TTC549 (cell line): Measurements from ENCODE around the gene RGL3.
"Not testable (repeated sequence)": the region's sequence is repeated elsewhere in the genome, so short reads cannot be mapped to it uniquely, and the experiment has no call there.

Source experiments
- FAIRE-seq: peaks from 2 replicates; lab custom pipeline; 2012; peaks lifted over from hg19 to GRCh38; lab: Jason Lieb, UNC

Gene RGL3

GRCh38 chr19:11382898-11383705 is 36.0 kb downstream of the RGL3 start:
- FAIRE-seq = no peak

- peak; percentile 53 for FAIRE-seq
These were observed 38.2 kb downstream of the RGL3 start for GRCh38 chr19:11380653-11381537.

GRCh38 chr19:11379857-11380350 is 39.2 kb downstream of the RGL3 start:
- FAIRE-seq = no peak

DNA sequence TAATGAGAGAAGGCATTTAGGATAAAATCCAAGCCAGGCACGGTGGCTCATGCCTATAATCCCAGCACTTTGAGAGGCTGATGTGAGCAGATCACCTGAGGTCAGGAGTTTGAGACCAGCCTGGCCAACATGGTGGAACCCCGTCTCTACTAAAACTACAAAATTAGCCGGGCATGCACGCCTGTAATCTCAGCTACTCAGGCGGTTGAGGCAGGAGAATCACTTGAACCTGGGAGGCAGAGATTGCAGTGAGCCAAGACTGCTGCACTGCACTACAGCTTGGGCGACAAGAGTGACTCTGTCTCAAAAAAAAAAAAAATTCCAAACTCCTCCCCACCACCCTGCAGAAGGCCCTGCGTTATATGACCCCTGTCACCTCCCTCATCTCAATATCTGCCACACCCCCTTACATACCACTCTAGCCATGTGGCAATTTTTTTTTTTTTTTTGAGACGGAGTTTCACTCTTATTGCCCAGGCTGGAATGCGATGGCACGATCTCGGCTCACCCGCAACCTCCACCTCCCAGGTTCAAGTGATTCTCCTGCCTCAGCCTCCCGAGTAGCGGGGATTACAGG is 39.8 kb downstream of the RGL3 start:
- FAIRE-seq = not testable (repeated sequence)

DNA sequence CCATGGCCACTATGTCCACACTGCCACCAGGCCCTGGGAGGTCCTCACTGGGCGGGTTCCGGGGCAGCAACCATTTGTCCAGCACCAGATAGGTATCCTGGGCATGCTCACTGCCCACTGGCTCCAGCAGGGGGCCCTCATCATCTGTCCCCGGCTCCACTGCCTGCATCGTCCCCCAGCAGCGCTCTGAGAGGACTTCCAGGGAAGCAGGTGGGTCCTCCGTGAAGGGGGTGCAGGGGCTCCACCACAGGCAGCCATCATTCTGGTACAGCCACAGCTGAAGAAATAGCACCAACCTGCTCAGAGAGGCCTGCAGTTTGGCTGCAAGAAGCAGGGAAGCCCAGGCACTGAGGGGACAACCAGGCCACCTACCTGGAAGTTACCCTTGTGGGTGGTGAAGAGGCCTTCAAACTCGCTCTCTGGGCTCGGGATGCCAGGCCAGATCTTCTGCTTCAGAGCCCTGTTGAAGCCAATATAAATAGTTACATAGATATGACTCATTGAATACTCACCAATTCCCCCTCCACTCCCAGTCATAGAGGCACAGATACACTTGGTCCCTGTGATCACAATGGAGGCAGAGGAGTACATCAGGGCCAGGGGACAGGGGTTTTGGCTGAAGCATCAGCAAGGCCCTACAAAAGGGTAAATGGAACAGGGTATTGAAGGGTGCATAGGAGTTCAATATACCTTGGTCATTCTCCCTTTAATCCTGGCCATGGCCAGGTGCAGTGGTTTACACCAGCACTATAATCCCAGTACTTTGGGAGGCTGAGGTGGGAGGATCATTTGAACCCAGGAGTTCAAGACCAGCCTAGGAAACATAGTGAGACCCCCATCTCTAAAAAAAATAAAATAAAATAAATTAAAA is 40.6 kb downstream of the RGL3 start:
- FAIRE-seq = no peak

DNA sequence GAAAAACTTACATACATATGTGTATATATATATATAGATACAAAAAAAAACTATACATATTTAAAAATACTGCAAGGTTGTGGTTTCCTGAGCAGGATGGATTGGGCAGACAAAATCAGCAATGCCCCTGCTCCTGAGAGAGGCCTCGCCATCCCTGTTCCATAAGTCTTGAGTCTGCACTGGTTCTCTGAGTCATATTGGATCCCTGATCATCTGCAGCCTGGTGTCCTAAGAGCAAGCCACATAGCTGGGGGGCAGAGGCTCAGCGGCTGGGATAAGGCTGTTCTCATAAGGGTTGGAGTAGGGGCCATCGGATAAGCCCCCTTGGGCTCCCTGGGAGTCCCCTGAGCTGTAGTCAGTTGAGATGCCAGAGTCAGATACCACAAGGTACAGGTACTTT is 41.4 kb downstream of the RGL3 start:
- FAIRE-seq = no peak

GRCh38 chr19:11377237-11377636 is 41.9 kb downstream of the RGL3 start:
- FAIRE-seq = no peak

- no peak for FAIRE-seq
These were observed 43.8 kb downstream of the RGL3 start for GRCh38 chr19:11375143-11375948.

- peak; percentile 96 for FAIRE-seq
These were observed 44.5 kb downstream of the RGL3 start, which contains the start of gene SWSAP1 for GRCh38 chr19:11374433-11375142. TSS of gene SWSAP1 (plus strand) at chr19:11374666. CDS start at chr19:11374681, 15 bp downstream.

DNA sequence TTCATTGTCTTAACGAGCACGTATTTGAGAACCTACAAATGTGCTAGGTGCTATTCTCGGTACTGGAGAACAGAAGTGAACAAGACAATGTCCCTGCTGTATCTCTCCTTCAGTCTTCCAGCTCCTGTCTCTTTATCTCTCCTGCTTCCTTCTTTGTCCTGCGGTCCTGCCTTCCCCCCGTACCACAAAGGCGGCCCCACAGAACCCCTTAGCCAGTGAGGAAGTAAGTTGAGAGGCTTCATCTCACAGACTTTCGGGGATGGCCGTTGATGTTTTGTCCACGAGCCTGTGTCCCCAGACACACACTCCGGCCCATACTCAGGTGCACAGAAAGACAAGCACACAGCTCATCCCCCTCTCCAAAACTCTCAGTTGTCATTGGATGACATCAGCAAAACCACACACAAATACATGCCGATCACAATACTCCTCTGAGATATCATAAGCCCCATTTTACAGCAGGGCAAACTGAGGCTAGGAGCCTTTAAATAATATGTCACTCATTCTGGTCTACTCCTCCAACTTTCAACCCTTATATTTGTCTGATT is 45.2 kb downstream of the RGL3 start:
- no peak for FAIRE-seq

DNA sequence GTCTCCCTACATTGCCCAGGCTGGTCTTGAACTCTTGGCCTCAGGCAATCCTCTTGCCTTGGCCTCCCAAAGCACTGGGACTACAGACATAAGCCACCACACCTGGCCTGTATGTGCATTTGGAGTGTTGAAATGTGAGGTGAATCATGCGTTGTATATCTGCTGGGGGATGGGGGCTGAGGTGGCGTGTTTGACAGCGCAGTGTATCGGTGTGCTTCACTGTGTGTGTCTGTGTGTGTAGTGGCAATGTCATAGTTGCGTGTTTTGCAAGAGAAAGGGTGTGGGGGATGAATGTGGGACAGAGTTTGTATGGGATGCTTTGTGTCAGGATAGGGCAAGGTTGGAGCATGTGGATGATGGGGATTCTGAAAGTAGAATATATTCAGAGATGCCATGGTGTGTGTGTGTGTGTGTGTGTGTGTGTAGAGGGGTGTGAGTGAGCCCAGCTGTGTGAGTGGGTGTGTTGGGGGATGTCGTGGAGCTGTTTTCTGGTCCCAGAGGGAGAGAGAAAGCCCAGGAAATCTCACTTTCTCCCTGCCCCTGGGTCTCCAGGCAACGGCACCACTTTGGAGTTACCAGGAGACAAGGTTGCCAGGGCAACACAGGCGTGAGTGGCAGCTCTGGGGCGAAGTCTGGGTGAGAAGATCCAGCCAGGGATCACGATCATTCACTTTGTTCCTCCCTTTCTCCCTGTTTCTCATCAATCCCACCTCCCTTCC is 45.8 kb downstream of the RGL3 start:
- FAIRE-seq = no peak

DNA sequence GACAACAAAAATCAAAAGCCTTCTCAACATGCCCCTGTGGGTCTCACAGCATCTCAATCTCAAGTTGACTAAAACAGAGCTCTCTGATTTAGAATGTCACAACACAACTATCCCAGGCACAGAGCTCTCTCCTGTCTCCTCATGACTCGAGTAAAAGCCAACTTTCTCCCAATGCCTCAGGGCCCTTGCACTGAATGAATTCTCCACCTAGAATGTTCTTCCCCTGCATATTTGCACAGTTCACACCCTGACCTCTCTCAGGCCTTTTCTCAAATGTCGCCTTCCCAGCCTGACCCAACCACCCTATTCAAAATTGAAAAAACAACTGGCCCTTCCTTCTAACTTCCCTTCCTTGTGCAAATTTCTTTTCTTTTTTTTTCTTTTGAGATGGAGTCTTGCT is 48.4 kb downstream of the RGL3 start:
- FAIRE-seq = no peak

- FAIRE-seq = no peak
These were observed 51.6 kb downstream of the RGL3 start for GRCh38 chr19:11367528-11367927.

DNA sequence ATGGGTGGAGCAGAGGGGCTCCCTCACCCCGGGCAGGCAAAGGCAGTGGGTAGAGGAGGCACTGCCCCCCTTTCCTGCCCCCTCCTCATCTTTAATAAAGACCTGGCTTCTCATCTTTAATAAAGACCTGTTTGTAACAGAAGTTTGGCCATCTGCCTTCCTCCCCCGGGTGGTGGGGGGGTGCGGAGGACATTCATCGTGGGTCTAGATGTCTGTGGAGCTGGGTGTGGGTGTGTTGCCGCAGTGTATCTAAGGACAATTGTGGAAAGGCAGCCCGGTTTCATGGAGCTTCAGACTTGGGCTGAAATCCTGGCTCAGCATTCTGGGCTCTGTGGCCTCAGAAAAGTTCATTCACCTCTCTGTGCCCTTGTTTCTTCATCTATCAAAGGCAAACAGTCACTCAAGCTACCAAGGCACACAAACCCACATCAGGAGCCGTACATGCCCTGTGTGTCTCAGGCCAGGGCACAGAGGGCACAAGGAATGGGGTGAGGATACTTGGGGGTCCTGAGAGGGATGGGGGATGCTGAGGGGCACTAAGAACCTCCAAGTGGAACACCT is 53.5 kb downstream of the RGL3 start:
- FAIRE-seq = no peak

DNA sequence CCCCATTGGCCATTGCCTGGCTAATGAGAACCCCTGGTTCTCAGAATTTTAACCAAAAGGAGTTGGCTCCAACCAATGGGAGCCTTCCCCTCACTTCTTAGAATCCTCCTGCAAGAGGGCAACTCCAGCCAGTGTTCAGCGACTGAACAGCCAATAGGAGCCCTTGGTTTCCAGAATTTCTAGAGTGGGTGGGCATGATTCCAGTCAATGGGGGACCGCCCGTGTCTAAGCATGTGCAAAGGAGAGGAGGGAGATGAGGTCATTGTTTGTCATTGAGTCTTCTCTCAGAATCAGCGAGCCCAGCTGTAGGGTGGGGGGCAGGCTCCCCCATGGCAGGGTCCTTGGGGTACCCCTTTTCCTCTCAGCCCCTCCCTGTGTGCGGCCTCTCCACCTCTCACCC is 54.2 kb downstream of the RGL3 start:
- FAIRE-seq = no peak

DNA sequence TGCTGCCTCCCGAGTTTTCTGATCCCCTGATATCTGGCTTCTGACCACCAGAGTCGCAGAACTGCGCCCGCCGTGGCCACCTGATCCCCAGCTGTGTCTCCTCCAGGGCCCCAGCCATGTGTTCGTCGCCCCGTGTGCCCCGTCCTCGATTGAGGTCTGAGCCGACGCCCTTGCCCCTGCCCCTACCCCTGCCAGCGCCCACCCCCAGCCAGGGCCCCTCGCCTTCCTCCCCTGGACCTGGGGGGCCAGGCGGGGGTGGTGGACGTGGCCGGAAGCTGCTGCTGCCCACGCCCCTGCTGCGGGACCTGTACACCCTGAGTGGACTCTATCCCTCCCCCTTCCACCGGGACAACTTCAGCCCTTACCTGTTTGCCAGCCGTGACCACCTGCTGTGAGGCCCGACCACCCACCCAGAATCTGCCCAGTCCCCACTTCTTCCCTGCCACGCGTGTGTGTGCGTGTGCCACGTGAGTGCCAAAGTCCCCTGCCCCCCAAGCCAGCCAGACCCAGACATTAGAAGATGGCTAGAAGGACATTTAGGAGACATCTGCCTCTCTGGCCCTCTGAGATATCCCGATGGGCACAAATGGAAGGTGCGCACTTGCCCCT is 54.7 kb downstream of the RGL3 start:
- no peak for FAIRE-seq

- no peak for FAIRE-seq
These were observed 55.2 kb downstream of the RGL3 start for GRCh38 chr19:11363881-11364280.
